ENCODE data around the gene ZFR2. TPM values are rescaled to one million over a fixed set of nuclear protein-coding genes. Genes with fewer than 3 reads are reported as not detected.

ZFR2 gene
- total RNA-seq, 4 donors from 2014 or later: not detected

- Histone ChIP-seq H3K36me3 (no peaks in the 10 kb centered on the region), H3K4me1 (no peaks in the 10 kb centered on the region), H3K27ac (no peak overlapping the region), H3K9me3 (peaks cover 0 to 19% (median 3%) of the 10 kb centered on the region in 3 donors), H3K4me3 (no peak overlapping the region), H3K27me3 (peaks cover 29 to 43% (median 37%) of the 10 kb centered on the region in 3 donors)
- DNase-seq (no peak), ATAC-seq (no peak)
- no peak for TF ChIP-seq POLR2A (IDR thresholded peaks at IDR 0.05)
- TF ChIP-seq CTCF (IDR thresholded peaks at IDR 0.05 in 4 of 5, conservative IDR thresholded peaks at IDR 0.05 in 1 of 5): no peak
- in situ Hi-C loops (cut with MboI; ENCODE audit: low sequenced_read_pairs in 4 of 4) (no loop called here), intact Hi-C loops (cut with DNase I; ENCODE audit: low total_unique reads) (no loop called here)
These were observed 86.5 kb downstream of the ZFR2 start for GRCh38 chr19:3782330-3782729.

- Histone ChIP-seq H3K27me3 (peaks cover 24 to 43% (median 30%) of the 10 kb centered on the region in 3 donors), H3K4me1 (no peaks in the 10 kb centered on the region), H3K4me3 (no peak overlapping the region), H3K9me3 (peaks cover 0 to 19% (median 3%) of the 10 kb centered on the region in 3 donors), H3K36me3 (no peaks in the 10 kb centered on the region), H3K27ac (no peak overlapping the region)
- TF ChIP-seq POLR2A (IDR thresholded peaks at IDR 0.05) (no peak), CTCF (IDR thresholded peaks at IDR 0.05 in 4 of 5, conservative IDR thresholded peaks at IDR 0.05 in 1 of 5) (no peak)
- ATAC-seq: no peak
- in situ Hi-C loops (cut with MboI; ENCODE audit: low sequenced_read_pairs in 4 of 4): no loop called here
- DNase-seq: no peak
- intact Hi-C loops (cut with DNase I; ENCODE audit: low total_unique reads): no loop called here
These were observed 87.2 kb downstream of the ZFR2 start for GRCh38 chr19:3781603-3782002.

- Histone ChIP-seq H3K9me3 (peaks cover 0 to 19% (median 3%) of the 10 kb centered on the region in 3 donors), H3K36me3 (no peaks in the 10 kb centered on the region), H3K4me1 (no peaks in the 10 kb centered on the region), H3K4me3 (no peak overlapping the region), H3K27me3 (peaks cover 22 to 41% (median 28%) of the 10 kb centered on the region in 3 donors), H3K27ac (no peak overlapping the region)
- intact Hi-C loops (cut with DNase I; ENCODE audit: low total_unique reads) (no loop called here), in situ Hi-C loops (cut with MboI; ENCODE audit: low sequenced_read_pairs in 4 of 4) (no loop called here)
- ATAC-seq: no peak
- DNase-seq: no peak
- TF ChIP-seq CTCF (IDR thresholded peaks at IDR 0.05 in 4 of 5, conservative IDR thresholded peaks at IDR 0.05 in 1 of 5) (no peak), POLR2A (IDR thresholded peaks at IDR 0.05) (no peak)
These were observed 88.0 kb downstream of the ZFR2 start for GRCh38 chr19:3780786-3781304.

- ATAC-seq: no peak
- in situ Hi-C loops (cut with MboI; ENCODE audit: low sequenced_read_pairs in 4 of 4): no loop called here
- no peak for TF ChIP-seq CTCF (IDR thresholded peaks at IDR 0.05 in 4 of 5, conservative IDR thresholded peaks at IDR 0.05 in 1 of 5)
- TF ChIP-seq POLR2A (IDR thresholded peaks at IDR 0.05): no peak
These were observed 89.7 kb downstream of the ZFR2 start for GRCh38 chr19:3778899-3779723.

More at GRCh38 chr19:3778899-3779723, 89.7 kb downstream of the ZFR2 start:
- Histone ChIP-seq H3K27ac (no peak overlapping the region), H3K4me1 (no peaks in the 10 kb centered on the region), H3K9me3 (peaks cover 0 to 19% (median 3%) of the 10 kb centered on the region in 3 donors), H3K27me3 (peaks cover 12 to 25% (median 14%) of the 10 kb centered on the region in 3 donors), H3K36me3 (no peaks in the 10 kb centered on the region), H3K4me3 (no peak overlapping the region)
- intact Hi-C loops (cut with DNase I; ENCODE audit: low total_unique reads): no loop called here
- DNase-seq: no peak
